ENCODE results near the gene LDLRAD3.

GRCh38 chr11:36010010-36010740, 66.3 kb downstream of the LDLRAD3 start:
- TF ChIP-seq, protein P1, sequence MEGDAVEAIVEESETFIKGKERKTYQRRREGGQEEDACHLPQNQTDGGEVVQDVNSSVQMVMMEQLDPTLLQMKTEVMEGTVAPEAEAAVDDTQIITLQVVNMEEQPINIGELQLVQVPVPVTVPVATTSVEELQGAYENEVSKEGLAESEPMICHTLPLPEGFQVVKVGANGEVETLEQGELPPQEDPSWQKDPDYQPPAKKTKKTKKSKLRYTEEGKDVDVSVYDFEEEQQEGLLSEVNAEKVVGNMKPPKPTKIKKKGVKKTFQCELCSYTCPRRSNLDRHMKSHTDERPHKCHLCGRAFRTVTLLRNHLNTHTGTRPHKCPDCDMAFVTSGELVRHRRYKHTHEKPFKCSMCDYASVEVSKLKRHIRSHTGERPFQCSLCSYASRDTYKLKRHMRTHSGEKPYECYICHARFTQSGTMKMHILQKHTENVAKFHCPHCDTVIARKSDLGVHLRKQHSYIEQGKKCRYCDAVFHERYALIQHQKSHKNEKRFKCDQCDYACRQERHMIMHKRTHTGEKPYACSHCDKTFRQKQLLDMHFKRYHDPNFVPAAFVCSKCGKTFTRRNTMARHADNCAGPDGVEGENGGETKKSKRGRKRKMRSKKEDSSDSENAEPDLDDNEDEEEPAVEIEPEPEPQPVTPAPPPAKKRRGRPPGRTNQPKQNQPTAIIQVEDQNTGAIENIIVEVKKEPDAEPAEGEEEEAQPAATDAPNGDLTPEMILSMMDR (IDR thresholded peaks at IDR 0.05 in 8 of 11, conservative IDR thresholded peaks at IDR 0.05 in 3 of 11): no peak
- TF ChIP-seq POLR2A (IDR thresholded peaks at IDR 0.05): no peak

All from spleen (tissue), 7 donors.